ENCODE data around the gene KRT71. TPM values are rescaled to one million over a fixed set of nuclear protein-coding genes. Genes with fewer than 3 reads are reported as not detected.

Gene KRT71
- total RNA-seq: not detected

DNA sequence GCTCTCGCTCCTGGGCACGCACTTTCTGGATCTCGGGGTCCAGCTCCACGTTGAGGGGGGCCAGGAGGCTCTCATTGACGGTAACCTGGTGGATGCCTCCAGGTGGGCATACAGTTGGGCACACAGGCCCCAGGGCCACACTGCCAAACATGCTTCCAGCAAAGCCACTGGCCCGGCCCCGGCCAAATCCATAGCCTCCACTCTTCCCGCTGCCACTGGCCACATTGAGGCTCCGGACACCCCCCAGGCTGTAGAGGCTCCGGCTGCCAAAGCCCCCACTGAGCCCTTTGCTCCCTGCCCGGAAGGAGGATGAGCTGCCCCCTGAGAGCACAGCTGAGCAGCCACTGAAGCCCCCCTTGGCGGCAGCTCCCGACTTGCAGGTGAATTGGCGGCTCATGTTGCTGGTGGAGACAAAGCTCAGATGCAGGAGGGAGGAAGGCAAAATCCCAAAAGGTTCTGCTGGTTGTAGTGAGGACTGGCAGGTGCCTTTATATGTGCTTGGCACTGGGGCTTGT, at the start of gene KRT71:
Gene KRT71, minus strand, starts transcription at position 465 of the 515 bp plus-strand sequence. Its CDS starts 68 bp downstream, at position 397.

DNA sequence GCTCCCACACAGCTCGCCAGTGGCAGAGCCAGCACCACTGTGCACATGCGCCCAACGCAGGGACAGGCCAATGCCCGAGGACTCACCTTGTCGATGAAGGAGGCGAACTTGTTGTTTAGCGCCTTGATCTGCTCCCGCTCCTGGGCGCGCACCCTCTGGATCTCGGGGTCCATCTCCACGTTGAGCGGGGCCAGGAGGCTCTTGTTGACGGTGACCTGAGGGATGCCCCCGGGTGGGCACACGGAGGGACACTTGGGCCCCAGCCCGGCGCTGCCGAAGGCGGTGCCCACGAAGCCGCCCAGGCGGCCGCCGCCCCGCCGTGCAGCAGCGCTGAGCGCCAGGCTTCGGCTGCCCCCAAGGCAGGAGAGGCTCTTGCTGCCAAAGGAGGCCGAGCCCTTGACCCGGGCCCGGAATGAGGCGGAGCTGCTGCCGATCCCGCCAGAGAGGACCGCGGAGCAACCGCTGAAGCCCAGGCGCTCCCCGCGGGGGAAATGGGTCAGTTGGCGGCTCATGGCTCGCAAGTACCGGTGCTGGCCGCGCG, 48.1 kb upstream of the KRT71 start, which contains the start of gene KRT72:
Gene KRT72, minus strand, starts transcription at position 523 of the 541 bp plus-strand sequence. Its CDS starts 11 bp downstream, at position 512.

GRCh38 chr12:52573743-52574142, 20.8 kb upstream of the KRT71 start, which contains the start of gene KRT74:
TSS of gene KRT74 (minus strand) at chr12:52573843. CDS start at chr12:52573777, 66 bp downstream.

DNA sequence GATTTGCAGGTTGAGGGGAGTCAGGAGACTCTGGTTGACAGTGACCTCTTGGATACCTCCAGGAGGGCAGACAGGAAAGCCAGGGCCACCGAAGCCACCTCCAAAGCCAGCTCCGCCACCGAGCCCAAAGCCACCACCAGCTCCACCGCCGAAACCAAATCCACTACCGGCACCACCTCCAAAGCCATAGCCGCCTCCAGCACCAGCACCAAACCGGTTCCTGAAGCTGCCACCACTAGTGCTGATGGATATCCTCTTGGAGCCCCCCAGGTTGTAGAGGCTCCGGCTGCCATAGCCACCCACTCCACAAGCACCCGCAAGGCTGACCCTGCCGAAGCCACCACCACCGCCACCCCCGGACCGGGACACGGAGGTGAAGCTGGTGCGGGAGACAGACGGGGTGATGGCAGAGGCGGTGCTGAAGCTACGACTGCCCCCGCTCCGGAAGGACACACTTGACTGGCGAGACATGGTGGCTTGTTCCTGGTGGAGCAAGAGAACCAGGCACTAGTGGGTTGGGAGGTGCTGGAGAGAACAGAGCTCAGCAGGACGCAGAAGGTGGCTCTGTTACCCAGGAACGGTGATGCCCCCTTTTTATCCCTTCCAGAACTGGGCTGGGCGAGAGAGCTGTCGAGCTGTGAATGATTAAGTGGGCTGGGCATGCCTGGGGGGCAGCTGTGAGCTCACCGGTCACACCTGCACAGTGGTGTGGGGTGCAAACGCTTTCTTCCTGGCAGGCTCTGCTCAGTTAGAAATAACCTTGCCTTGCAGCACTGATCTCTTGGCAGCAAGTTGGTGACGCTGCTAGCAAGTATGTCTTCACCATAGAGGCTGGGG, 32.9 kb downstream of the KRT71 start, which contains the start of gene KRT5:
Gene KRT5, minus strand, starts transcription at position 569 of the 837 bp plus-strand sequence. Its CDS starts 98 bp downstream, at position 471.

Other genes with a start within 250 kb of the KRT71 start
- gene KRT83, start 231.7 kb downstream of the KRT71 start, total RNA-seq: not detected
- gene KRT85, start 185.7 kb downstream of the KRT71 start, total RNA-seq: not detected
- gene KRT84, start 167.5 kb downstream of the KRT71 start, total RNA-seq: not detected
- not detected for gene KRT82, start 146.8 kb downstream of the KRT71 start, total RNA-seq
- not detected for gene KRT75, start 118.8 kb downstream of the KRT71 start, total RNA-seq
- not detected for gene KRT6B, start 101.0 kb downstream of the KRT71 start, total RNA-seq
- not detected for gene KRT6C, start 79.3 kb downstream of the KRT71 start, total RNA-seq
- gene KRT6A, start 59.9 kb downstream of the KRT71 start, total RNA-seq: not detected
- gene KRT5, start 32.8 kb downstream of the KRT71 start, total RNA-seq: not detected
- not detected for gene KRT74, start 20.7 kb upstream of the KRT71 start, total RNA-seq
- gene KRT72, start 48.3 kb upstream of the KRT71 start, total RNA-seq: 1 to 10 TPM; 5.4 to 5.6 TPM
- gene KRT73, start 65.4 kb upstream of the KRT71 start, total RNA-seq: 1 to 10 TPM; 3.7 to 4.5 TPM
- under 1 TPM in 1 of 2 experiments, not detected in 1; 0.24 TPM for gene KRT2, start 99.1 kb upstream of the KRT71 start, total RNA-seq
- gene KRT1, start 127.3 kb upstream of the KRT71 start, total RNA-seq: not detected
- gene KRT77, start 150.4 kb upstream of the KRT71 start, total RNA-seq: not detected
- gene KRT76, start 224.2 kb upstream of the KRT71 start, total RNA-seq: not detected
- gene KRT3, start 243.0 kb upstream of the KRT71 start, total RNA-seq: not detected